ENCODE measurements around the gene CRB1. TPM values are rescaled to one million over a fixed set of nuclear protein-coding genes. Genes with fewer than 3 reads are reported as not detected.

Gene CRB1
- total and polyA plus RNA-seq, 9 of the 15 experiments (the other 6 are each of a cell fraction or from before 2014, with no cell fraction given) = 0.04 to 0.10 TPM; not detected in 7

DNA sequence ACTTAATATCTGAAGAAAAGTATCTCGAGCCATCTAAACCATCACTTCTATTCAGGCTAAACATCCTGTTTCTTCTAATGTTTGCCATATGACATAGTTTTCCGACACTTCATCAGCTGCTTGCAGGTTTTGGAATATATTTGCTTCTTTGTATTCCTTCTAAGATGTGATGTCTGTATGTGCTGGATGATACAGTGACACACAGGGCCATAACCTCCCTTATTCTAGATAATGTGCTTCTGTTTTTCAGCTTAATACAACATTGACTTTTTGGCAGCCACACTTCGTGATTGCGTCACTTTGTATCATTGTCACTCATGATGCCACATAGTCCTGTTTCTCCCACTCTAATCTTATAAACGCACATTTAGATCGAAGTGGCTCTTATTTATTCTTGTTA lies 156.3 kb downstream of the CRB1 start:
- no peaks in the 10 kb centered on the region for H3K4me1 ChIP-seq (replicated peaks in 1 of 2; ENCODE audit: control insufficient read depth in 2 of 2, insufficient read depth in 2 of 2, low read length in 2 of 2)
- H3K36me3 ChIP-seq (ENCODE audit: control insufficient read depth, insufficient read depth, low read length) = no peaks in the 10 kb centered on the region
- in situ Hi-C loops (cut with MboI) (no loop called here), intact Hi-C loops (cut with micrococcal nuclease) (no loop called here)
- ATAC-seq = no peak
- no peaks in the 10 kb centered on the region for H3K9me3 ChIP-seq (replicated peaks; ENCODE audit: control insufficient read depth, insufficient read depth, low read depth, low read length)
- H2AFZ ChIP-seq (ENCODE audit: low read depth, low read length) = no peak overlapping the region
- no peaks in the 10 kb centered on the region for H3K79me2 ChIP-seq (ENCODE audit: control insufficient read depth, insufficient read depth, low read length)
- ChIA-PET CTCF (ENCODE audit: low intra/inter-chr PET ratio) (no interaction called here), POLR2A (interaction anchor here (0.9 kb wide), 1 partner anchor 33 kb away, joined by 3 read pairs; no protein-coding TSS in a partner anchor)
- WGBS (ENCODE audit: insufficient coverage, low coverage, missing lambda C conversion rate) = 3% methylated on average over 6 of the region's 6 CpGs
- no peak overlapping the region for H3K9ac ChIP-seq (ENCODE audit: insufficient read depth in 1 of 2, low read depth in 2 of 2, low read length in 2 of 2)
- peaks cover 2% of the 10 kb centered on the region in 2 experiments; a peak in 1 of 5 replicates for H3K27me3 ChIP-seq (ENCODE audit: control insufficient read depth in 2 of 2, insufficient read depth in 2 of 2, low read length in 2 of 2)
- H3K27ac ChIP-seq (ENCODE audit: extremely low read depth, low read depth, low read length) = no peak overlapping the region
- H3K4me2 ChIP-seq (ENCODE audit: insufficient read depth, low read length) = no peak overlapping the region
- H3K4me3 ChIP-seq = no peak overlapping the region
- H3K9me1 ChIP-seq (ENCODE audit: control insufficient read depth, insufficient read depth, low read length) = no peaks in the 10 kb centered on the region
- H4K20me1 ChIP-seq (replicated peaks; ENCODE audit: control insufficient read depth, insufficient read depth, low read length) = no peaks in the 10 kb centered on the region
- no peak for DNase-seq (ENCODE audit: extremely low read depth in 1 of 4, low spot score in 3 of 4)
- no TSS peak for BruUV-seq (replicated peaks)
- FAIRE-seq = no peak
- TF ChIP-seq HDAC2 (IDR thresholded peaks at IDR 0.05) (no peak), KAT2B (IDR thresholded peaks at IDR 0.05; ENCODE audit: low read depth, low read length) (no peak), NBN (IDR thresholded peaks at IDR 0.05; ENCODE audit: low read depth) (no peak), CEBPG (CRISPR knock-in tag; IDR thresholded peaks at IDR 0.05) (no peak), CEBPG (tag; conservative IDR thresholded peaks at IDR 0.05 in 1 of 2, IDR thresholded peaks at IDR 0.05 in 1 of 2) (peak; percentile 60 to 74), PBX2 (CRISPR knock-in tag; IDR thresholded peaks at IDR 0.05; ENCODE audit: low read depth) (no peak), PBX2 (tag; conservative IDR thresholded peaks at IDR 0.05; ENCODE audit: low read depth) (no peak), ATF3 (IDR thresholded peaks at IDR 0.05) (peak; percentile 62), ATF3 (CRISPR knock-in tag; conservative IDR thresholded peaks at IDR 0.05) (no peak), LCOR (CRISPR knock-in tag; IDR thresholded peaks at IDR 0.05) (no peak), TSHZ1 (CRISPR knock-in tag; IDR thresholded peaks at IDR 0.05) (no peak), CCNT2 (IDR thresholded peaks at IDR 0.05; ENCODE audit: borderline replicate concordance, extremely low read depth, insufficient read length, low read depth, low read length) (no peak), HES1 (IDR thresholded peaks at IDR 0.05; ENCODE audit: low read depth) (no peak)
- TF ChIP-seq, protein P1, sequence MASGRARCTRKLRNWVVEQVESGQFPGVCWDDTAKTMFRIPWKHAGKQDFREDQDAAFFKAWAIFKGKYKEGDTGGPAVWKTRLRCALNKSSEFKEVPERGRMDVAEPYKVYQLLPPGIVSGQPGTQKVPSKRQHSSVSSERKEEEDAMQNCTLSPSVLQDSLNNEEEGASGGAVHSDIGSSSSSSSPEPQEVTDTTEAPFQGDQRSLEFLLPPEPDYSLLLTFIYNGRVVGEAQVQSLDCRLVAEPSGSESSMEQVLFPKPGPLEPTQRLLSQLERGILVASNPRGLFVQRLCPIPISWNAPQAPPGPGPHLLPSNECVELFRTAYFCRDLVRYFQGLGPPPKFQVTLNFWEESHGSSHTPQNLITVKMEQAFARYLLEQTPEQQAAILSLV (tag; IDR thresholded peaks at IDR 0.05) = peak; percentile 23; the same call in 1 of the 2 replicates
